Stromal cell of bone marrow (primary cell): ENCODE results near the gene NDUFAF4.

ENCODE experiments used
- DNase-seq: peaks from one replicate; pipeline ENCODE4 v3.0.0-alpha.2; 2012; ENCODE audit warnings: low read depth

Gene NDUFAF4

GRCh38 chr6:96897396-96898240 is at the start of gene NDUFAF4:
Gene NDUFAF4, minus strand, starts transcription at chr6:96897891. Its CDS starts 90 bp downstream, at chr6:96897801.
- peak; percentile 86 for DNase-seq

DNA sequence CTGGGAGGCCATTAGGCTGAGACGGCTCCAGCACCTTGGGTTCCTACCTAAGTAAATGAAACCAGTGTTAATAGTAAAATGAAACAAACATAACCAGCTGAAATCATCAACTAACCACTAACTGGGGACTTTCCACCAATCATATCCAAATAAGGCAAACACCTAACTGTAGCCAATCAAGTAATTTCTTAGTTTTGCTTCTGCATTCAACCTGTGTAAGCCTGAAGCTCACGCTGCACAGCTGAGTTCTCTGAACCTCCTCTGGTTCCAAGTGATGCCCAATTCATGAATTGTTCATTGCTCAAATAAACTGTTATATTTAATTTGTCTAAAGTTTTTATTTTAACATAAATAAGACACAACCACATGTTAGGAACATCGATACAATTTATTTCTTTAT is 49.4 kb upstream of the NDUFAF4 start:
- DNase-seq, result no peak

- no peak for DNase-seq
Observed at GRCh38 chr6:96943555-96944215, 46.0 kb upstream of the NDUFAF4 start.

DNA sequence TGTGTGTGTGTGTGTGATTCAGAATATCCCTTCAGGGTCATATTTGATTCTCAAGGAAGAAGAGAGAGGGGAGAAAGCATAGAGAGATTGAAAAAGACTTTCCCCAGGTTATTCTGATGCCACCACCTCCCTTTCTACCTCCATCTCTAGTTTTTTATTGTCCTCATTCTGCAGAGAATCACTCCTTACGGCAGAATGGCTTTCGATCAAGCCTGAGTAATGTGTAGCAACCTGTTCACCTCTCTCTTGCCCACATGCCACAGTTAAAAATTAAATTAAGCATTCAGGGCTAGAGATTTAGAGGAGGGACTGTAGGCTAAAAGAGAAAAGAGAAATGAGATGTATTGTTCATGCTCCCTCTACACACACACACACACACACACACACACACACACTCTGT is 45.0 kb upstream of the NDUFAF4 start:
- no peak for DNase-seq

- no peak for DNase-seq
Observed at GRCh38 chr6:96940322-96940721, 42.6 kb upstream of the NDUFAF4 start.

DNA sequence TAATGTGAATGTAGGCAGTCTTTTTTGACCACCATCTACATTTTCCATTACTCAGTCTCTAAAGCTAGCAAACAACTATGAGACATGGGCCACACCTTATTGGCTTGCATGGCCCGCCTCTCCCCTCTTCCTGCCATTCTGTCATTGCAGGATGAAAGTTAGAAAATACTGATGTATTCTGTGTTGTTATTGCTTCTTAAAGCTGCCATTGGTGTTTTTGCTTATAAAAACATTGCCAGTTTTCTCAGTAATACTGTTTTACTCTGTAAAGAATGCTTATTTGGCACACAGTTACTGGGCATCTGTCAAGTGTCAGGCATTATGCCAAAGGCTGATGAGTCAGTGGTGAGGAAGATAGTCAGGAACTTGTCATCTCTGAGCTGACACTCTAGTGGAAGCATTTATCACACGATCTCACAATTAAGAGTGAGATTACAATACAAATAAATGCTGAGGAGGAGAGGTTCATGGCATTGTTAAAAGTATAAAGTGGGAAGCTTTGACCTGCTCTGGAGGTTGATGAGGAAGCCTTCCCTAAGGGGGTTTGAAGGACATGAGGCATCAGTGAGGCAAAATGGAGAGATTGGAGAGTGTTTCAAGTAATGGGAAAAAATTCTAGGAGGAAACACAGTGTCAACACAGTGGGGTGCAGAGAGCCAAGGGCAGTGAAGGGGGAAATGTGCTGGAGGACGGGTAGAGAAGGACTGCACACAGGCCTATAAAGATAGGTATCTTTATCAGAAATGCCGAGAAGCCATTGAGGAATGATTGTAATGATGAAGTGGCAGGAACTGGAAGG is 41.5 kb upstream of the NDUFAF4 start:
- peak; percentile 59 for DNase-seq

GRCh38 chr6:96934087-96934486 is 36.4 kb upstream of the NDUFAF4 start:
- DNase-seq, result no peak

- DNase-seq, result no peak
Observed at GRCh38 chr6:96931198-96931597, 33.5 kb upstream of the NDUFAF4 start.

- no peak for DNase-seq
Observed at GRCh38 chr6:96929741-96930140, 32.0 kb upstream of the NDUFAF4 start.

DNA sequence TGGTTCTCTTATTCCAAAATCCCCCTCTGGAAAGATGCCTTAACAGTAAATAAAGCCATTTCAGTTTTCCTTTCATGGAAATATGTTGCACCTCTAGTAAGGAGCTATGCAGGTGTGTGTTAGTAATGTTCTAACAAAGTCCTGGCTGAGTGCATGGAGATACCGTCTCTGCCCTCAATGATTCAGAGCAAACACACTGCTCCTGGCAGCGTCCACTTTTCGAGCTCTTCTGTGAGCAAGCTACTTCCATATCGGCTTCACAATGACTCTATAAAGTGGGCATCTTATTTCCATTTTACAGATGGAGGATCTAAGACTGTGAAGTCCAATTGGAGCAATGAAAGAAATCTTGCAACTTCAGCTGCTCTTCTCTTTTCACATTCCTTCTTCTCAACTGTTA is 30.0 kb upstream of the NDUFAF4 start:
- no peak for DNase-seq

- no peak for DNase-seq
Observed at GRCh38 chr6:96926425-96926824, 28.7 kb upstream of the NDUFAF4 start.

- no peak for DNase-seq
Observed at GRCh38 chr6:96925290-96925687, 27.6 kb upstream of the NDUFAF4 start.

GRCh38 chr6:96923871-96924493 is 26.3 kb upstream of the NDUFAF4 start:
- DNase-seq, result no peak

- DNase-seq, result no peak
Observed at GRCh38 chr6:96923400-96923799, 25.7 kb upstream of the NDUFAF4 start.

GRCh38 chr6:96917098-96917497 is 19.4 kb upstream of the NDUFAF4 start:
- DNase-seq, result no peak

GRCh38 chr6:96913621-96914020 is 15.9 kb upstream of the NDUFAF4 start:
- DNase-seq, result no peak

GRCh38 chr6:96911751-96912150 is 14.1 kb upstream of the NDUFAF4 start:
- no peak for DNase-seq

- DNase-seq, result no peak
Observed at GRCh38 chr6:96911171-96911570, 13.5 kb upstream of the NDUFAF4 start.

DNA sequence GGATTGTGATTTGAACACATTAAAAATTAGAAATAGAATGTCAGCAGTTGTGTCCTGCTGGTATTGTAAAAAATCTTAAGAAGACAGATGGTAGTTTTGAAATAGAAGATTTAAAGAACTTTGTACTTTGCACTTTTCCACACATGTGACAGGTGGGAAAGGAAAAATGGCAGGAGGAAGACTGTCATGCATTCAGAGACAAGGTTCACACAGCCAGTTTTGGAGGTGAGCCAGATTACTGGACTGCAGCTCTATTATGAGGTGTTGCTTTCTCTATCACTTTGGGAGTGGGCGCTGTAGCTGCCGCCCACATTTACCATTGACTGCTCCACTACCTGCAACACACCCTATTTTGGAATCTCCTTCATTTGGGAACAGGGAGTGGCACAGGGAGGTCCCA is 12.1 kb upstream of the NDUFAF4 start:
- DNase-seq, result no peak

- no peak for DNase-seq
Observed at GRCh38 chr6:96907498-96907897, 9.8 kb upstream of the NDUFAF4 start.

DNA sequence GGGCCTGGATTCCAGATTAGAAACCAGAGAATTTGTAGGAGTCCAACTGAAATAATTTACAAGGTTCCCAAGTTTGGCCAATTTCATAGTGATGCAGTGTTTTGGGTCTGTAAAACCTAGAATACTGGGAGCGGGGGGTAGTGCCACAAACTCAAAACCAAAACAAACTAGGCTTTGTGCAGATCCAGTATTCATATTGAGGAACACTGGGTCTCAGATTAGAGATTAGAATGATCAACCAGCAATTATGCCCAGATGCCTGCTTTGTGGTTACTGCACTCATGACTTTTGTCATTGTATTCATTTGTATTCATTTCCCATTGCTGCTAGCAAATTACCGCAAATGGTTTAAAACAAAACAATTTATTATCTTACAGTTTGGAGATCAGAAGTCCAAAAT is 3.2 kb upstream of the NDUFAF4 start:
- no peak for DNase-seq

DNA sequence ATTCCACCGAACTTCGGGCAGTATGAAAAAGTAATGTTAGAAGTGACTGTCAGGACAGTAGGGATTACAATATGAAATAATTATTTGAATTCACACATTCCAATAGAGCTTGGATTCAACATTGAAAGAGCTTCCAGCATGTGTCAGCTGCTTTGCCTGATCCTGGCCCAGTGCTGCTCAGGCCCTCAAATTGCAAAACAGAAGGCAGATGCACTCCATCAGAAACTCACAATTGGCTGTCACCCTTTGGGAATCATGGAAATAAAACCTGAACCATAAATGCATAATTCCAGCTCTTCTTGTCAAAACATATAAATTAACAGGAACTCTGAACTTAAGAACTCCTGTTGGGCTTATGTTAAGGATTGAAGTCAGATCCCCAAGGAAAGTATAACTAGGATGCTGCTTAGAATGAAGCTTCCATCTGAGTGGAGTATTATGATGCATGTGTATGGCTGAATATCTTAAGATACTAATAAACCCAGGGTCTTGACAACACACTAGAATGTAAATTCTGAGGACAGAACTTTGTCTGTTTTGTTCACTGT is 1.8 kb upstream of the NDUFAF4 start:
- DNase-seq, result no peak
